Kidney (tissue), 14 donors: ENCODE data around the gene PAGE1. TPM values are rescaled to one million over a fixed set of nuclear protein-coding genes. Genes with fewer than 3 reads are reported as not detected.

Source experiments
- DNase-seq, 5 donors: peaks; one replicate each; pipeline ENCODE4 v3.0.0-alpha.2; 2013 to 2020
- FAIRE-seq: peaks from 2 replicates; lab custom pipeline; 2012; peaks lifted over from hg19 to GRCh38; lab: Jason Lieb, UNC
- H3K27ac ChIP-seq, 2 donors: one replicate each; pipeline ENCODE4 v1.7.0; 2013; ENCODE audit warnings: low read depth in 2 of 2, low read length in 2 of 2, inconsistent platforms in 1 of 2
- H3K27me3 ChIP-seq: one replicate; pipeline ENCODE4 v1.7.1; 2013; ENCODE audit warnings: low read length, inconsistent platforms; ENCODE audit not compliant: control insufficient read depth, insufficient read depth
- H3K36me3 ChIP-seq, 3 donors: one replicate each; pipeline versions ENCODE4 v1.7.0 to v1.7.1; 2013; ENCODE audit warnings: low read length in 3 of 3, control low read depth in 1 of 3, inconsistent platforms in 1 of 3; ENCODE audit not compliant: insufficient read depth in 3 of 3, control insufficient read depth in 2 of 3
- H3K4me1 ChIP-seq, 3 donors: one replicate each; pipeline versions ENCODE4 v1.7.0 to v1.7.1; 2013; ENCODE audit warnings: low read length in 3 of 3, inconsistent platforms in 1 of 3, low read depth in 1 of 3; ENCODE audit not compliant: control insufficient read depth in 2 of 3, insufficient read depth in 2 of 3
- H3K4me3 ChIP-seq, 3 donors: one replicate each; pipeline versions ENCODE4 v1.7.0 to v1.8.1; 2013; ENCODE audit warnings: low read length in 3 of 3, control low read depth in 1 of 3, inconsistent platforms in 1 of 3
- H3K9ac ChIP-seq, 3 donors: one replicate each; pipeline versions ENCODE4 v1.7.0 to v1.7.1; 2013; ENCODE audit warnings: low read length in 3 of 3, control low read depth in 1 of 3, inconsistent platforms in 1 of 3
- H3K9me3 ChIP-seq, 3 donors: one replicate each; pipeline versions ENCODE4 v1.7.0 to v1.7.1; 2013; ENCODE audit warnings: low read length in 3 of 3, control low read depth in 1 of 3, inconsistent platforms in 1 of 3; ENCODE audit not compliant: control insufficient read depth in 2 of 3, insufficient read depth in 1 of 3
- CTCF ChIP-seq: IDR thresholded peaks from 3 replicates; pipeline ENCODE4 v1.5.1; 2012; ENCODE audit warnings: mild to moderate bottlenecking, moderate library complexity, borderline replicate concordance; ENCODE audit not compliant: insufficient read depth; ENCODE audit errors: extremely low read depth
- intact Hi-C: fragments of 100-400 bp; cut with DNase I; formaldehyde crosslinking; loops from one replicate; pipeline ENCODE4 v1.11.1; 2022
- polyA plus RNA-seq: library from polyadenylated mRNA; stranded (reverse); fragments of 350-450 nt; fragmentation: Illumina TruSeq; extraction: RNeasy Lipid Tissue Mini Kit (QIAGEN cat#74804); gene quantifications from one replicate; pipeline ENCODE4 v1.2.3, GENCODE V29; 2014; ENCODE audit warnings: low read depth, low replicate concordance; ENCODE audit not compliant: insufficient read depth
- total RNA-seq: library from RNA; stranded (reverse); fragmentation: NEBNext Ultra II Directional; extraction: Animal tissue kit (Norgen Biotek cat#: 25700); gene quantifications from one replicate; pipeline ENCODE4 v1.2.1, GENCODE V29; 2021
- donor health status: control.
- donor health status: control.
- donor health status: control.
- donor health status: control.
- donor health status: control.
- donor health status: DM: yes; HTN: yes; CAD: no.
- donor health status: Normal renal cell carcinoma (clear cell type).

The PAGE1 gene
- total and polyA plus RNA-seq, 2 donors from 2014 or later, result not detected

DNA sequence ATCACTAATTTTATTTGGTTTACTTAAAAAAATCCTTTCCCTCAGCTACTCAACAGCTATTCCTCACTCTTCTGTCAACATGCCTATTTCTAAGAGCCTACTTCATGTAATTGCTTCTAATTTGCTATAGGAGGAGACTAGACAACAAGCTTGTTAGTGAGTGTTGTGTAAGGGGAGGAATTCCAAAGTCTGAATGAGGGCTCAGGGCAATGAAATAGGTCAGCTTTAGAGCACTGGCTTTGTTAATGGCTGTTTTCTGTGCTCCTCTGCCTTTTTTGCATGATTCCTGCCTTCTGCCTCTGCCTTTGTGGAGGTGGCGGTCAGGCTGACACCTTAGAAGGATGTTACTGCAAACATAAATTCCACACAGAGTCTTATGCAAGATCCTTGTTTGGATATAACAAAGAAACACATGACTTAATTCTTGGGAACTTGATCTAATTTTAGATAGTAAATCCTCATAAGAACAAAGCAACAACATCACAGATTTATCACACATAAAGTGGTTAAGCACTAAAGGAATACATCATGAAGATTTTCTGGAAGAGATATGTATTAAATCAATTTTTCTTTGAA is 15.0 kb upstream of the PAGE1 start:
- no peak for TF ChIP-seq CTCF
- H3K4me3 ChIP-seq, result no peak overlapping the region
- no peaks in the 10 kb centered on the region for H3K27me3 ChIP-seq
- H3K36me3 ChIP-seq, result no peaks in the 10 kb centered on the region
- DNase-seq (no peak), FAIRE-seq (no peak)
- H3K27ac ChIP-seq, result no peak overlapping the region
- H3K4me1 ChIP-seq, result no peaks in the 10 kb centered on the region
- no peaks in the 10 kb centered on the region for H3K9me3 ChIP-seq
- no peak overlapping the region for H3K9ac ChIP-seq
- intact Hi-C loops, result no loop called here

DNA sequence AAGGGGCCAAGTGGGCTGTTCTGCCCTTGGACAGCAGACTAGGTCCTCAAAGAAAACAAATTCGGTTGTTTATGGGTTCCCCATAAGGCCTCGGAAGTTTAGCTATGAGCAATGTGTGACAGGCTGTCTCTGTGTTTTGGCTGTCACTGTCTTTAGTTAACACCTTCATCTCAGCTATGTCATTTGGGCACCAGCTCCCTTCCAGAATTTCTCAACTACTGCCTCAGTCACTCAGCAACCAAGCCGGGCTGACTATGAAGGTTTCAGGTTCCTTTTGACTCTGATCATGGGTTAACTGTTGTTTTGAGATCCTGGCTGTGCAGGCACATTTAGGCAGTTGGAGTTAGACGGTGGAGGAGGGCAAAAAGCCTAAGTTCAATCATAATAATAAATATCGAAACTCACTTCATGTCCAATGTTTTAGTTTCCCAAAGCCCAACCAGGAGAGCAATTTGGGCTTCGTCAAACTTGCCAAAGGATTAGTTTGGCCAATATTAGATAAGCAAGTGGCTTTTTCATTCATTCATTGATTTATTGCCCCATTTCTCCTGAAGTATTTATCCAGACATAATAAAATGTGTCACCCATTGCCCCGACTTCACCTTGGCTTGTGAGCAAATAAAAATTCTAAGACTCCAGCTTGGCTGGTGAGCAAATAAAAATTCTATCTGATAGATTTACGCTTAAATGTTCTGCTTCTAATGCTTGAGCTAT is 9.1 kb upstream of the PAGE1 start:
- H3K9me3 ChIP-seq, result no peaks in the 10 kb centered on the region
- no peak overlapping the region for H3K9ac ChIP-seq
- TF ChIP-seq CTCF, result no peak
- no peak overlapping the region for H3K27ac ChIP-seq
- H3K4me3 ChIP-seq, result no peak overlapping the region
- DNase-seq (peak in 2 of 5 donors; percentile 22 to 37), FAIRE-seq (no peak)
- H3K27me3 ChIP-seq, result no peaks in the 10 kb centered on the region
- no peaks in the 10 kb centered on the region for H3K4me1 ChIP-seq
- no peaks in the 10 kb centered on the region for H3K36me3 ChIP-seq
- intact Hi-C loops, result no loop called here

DNA sequence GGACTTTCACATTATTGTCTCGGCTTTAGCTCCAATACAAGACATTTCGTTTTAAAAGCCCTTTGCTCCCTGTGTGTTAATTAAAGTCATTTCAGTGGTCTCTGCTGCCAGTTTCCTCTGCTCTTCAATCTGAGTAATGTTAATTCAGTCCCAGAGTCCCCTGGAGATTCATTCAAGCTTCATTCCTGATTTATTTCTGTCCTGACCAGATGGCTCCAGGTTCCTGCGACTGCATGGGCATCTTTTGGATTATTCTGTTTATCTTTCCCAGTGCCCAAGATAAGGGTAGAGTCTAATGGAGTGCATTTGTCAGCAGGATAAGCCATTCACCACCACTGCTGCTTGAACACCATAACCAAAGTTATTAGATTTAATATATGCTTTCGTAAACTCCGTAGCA is 6.1 kb upstream of the PAGE1 start:
- H3K27me3 ChIP-seq, result no peaks in the 10 kb centered on the region
- H3K36me3 ChIP-seq, result no peaks in the 10 kb centered on the region
- FAIRE-seq (no peak), DNase-seq (no peak)
- no peak overlapping the region for H3K27ac ChIP-seq
- H3K4me3 ChIP-seq, result no peak overlapping the region
- intact Hi-C loops, result no loop called here
- no peak overlapping the region for H3K9ac ChIP-seq
- no peaks in the 10 kb centered on the region for H3K4me1 ChIP-seq
- TF ChIP-seq CTCF, result no peak
- no peaks in the 10 kb centered on the region for H3K9me3 ChIP-seq
